HepG2 (cell line): ENCODE results near the gene HSP90AB1. TPM values are rescaled to one million over a fixed set of nuclear protein-coding genes. Genes with fewer than 3 reads are reported as not detected.

Source experiments
- ADNP ChIP-seq: sonication (generic); formaldehyde crosslinking; IDR thresholded peaks from 2 replicates; pipeline ENCODE4 v1.4.0; 2020; ENCODE audit warnings: missing genetic modification reagents
- KAT7 ChIP-seq: IDR thresholded peaks from 2 replicates; pipeline ENCODE4 v1.6.1; 2018; ENCODE audit warnings: borderline replicate concordance, missing compliant biosample characterization
- LCORL ChIP-seq, 2 experiments: fragments of 450-650 bp in 1 of 2; sonication (generic) in 1 of 2; formaldehyde crosslinking in 1 of 2; IDR thresholded peaks; 2 replicates each; pipeline versions ENCODE4 v1.5.0 to v1.6.1; 2017 to 2020; ENCODE audit warnings: antibody characterized with exemption in 1 of 2, missing genetic modification reagents in 1 of 2
- MXD4 ChIP-seq: IDR thresholded peaks from 2 replicates; pipeline ENCODE4 v1.6.1; 2016; ENCODE audit warnings: mild to moderate bottlenecking, missing biosample characterization, missing genetic modification reagents
- YEATS2 ChIP-seq: sonication (generic); formaldehyde crosslinking; IDR thresholded peaks from 2 replicates; pipeline ENCODE4 v1.4.0; 2020; ENCODE audit warnings: missing genetic modification reagents, borderline replicate concordance
- ZFP37 ChIP-seq: sonication (generic); formaldehyde crosslinking; IDR thresholded peaks from 2 replicates; pipeline ENCODE4 v1.4.0; 2020; ENCODE audit warnings: missing genetic modification reagents, borderline replicate concordance
- ZFYVE20 ChIP-seq: sonication (generic); formaldehyde crosslinking; IDR thresholded peaks from 2 replicates; pipeline ENCODE4 v1.8.0; 2023; ENCODE audit warnings: low read depth, mild to moderate bottlenecking, moderate library complexity, missing genetic modification reagents, borderline replicate concordance
- ZNF180 ChIP-seq: sonication (generic); formaldehyde crosslinking; IDR thresholded peaks from 2 replicates; pipeline ENCODE4 v1.4.0; 2020; ENCODE audit warnings: low read depth, missing genetic modification reagents, borderline replicate concordance
- ZNF3 ChIP-seq: IDR thresholded peaks from 2 replicates; pipeline ENCODE4 v1.7.0; 2017; ENCODE audit warnings: inconsistent platforms
- ZNF367 ChIP-seq: sonication (generic); formaldehyde crosslinking; IDR thresholded peaks from 2 replicates; pipeline ENCODE4 v1.4.0; 2020; ENCODE audit warnings: missing genetic modification reagents, borderline replicate concordance
- ZNF605 ChIP-seq: sonication (generic); formaldehyde crosslinking; IDR thresholded peaks from 2 replicates; pipeline ENCODE4 v1.8.0; 2022; ENCODE audit warnings: mild to moderate bottlenecking, missing genetic modification reagents
- ZNF773 ChIP-seq: sonication (generic); formaldehyde crosslinking; IDR thresholded peaks from 2 replicates; pipeline ENCODE4 v1.4.0; 2020; ENCODE audit warnings: missing genetic modification reagents, borderline replicate concordance
- ZNF777 ChIP-seq: sonication (generic); formaldehyde crosslinking; IDR thresholded peaks from 2 replicates; pipeline ENCODE4 v1.4.0; 2020; ENCODE audit warnings: missing genetic modification reagents
- polyA plus RNA-seq, 8 experiments: library from polyadenylated mRNA; depleted of rRNA in 3 of 8; stranded (reverse) in 7 of 8; unstranded in 1 of 8; fragments of >200 nt; fragmentation: Illumina TruSeq in 4 of 8; extraction: Trizol in 4 of 8; gene quantifications; 2 replicates each; pipeline versions ENCODE4 v1.2.1 to v1.2.3, GENCODE V29; 2011 to 2016; ENCODE audit warnings: low read depth in 4 of 8, missing spikeins in 1 of 8, mixed read lengths in 1 of 8; ENCODE audit not compliant: insufficient read depth in 1 of 8
- total RNA-seq, 5 experiments: library from RNA; depleted of rRNA; stranded (reverse); fragments of >200 nt; fragmentation: Illumina TruSeq; extraction: Trizol; gene quantifications; 2 replicates each; pipeline ENCODE4 v1.2.3, GENCODE V29; 2016; ENCODE audit warnings: low read depth in 1 of 5
- TF ChIP-seq, protein P1 (sequence below): sonication (generic); formaldehyde crosslinking; IDR thresholded peaks from 2 replicates; pipeline ENCODE4 v1.4.0; 2020; ENCODE audit warnings: mild to moderate bottlenecking, missing genetic modification reagents
- TF ChIP-seq, protein P2 (sequence below): sonication (generic); formaldehyde crosslinking; IDR thresholded peaks from 2 replicates; pipeline ENCODE4 v1.5.1; 2020; ENCODE audit warnings: mild to moderate bottlenecking, moderate library complexity, missing genetic modification reagents
- TF ChIP-seq, protein P3 (sequence below): sonication (generic); formaldehyde crosslinking; IDR thresholded peaks from 2 replicates; pipeline ENCODE4 v1.4.0; 2020; ENCODE audit warnings: mild to moderate bottlenecking, low read depth, missing genetic modification reagents
- TF ChIP-seq, protein P4 (sequence below), 2 experiments: sonication (generic) in 1 of 2; formaldehyde crosslinking in 1 of 2; IDR thresholded peaks; 2 replicates each; pipeline versions ENCODE4 v1.5.1 to v1.6.1; 2011 to 2020; ENCODE audit warnings: borderline replicate concordance in 1 of 2, low read depth in 1 of 2, low read length in 1 of 2, mild to moderate bottlenecking in 1 of 2, missing genetic modification reagents in 1 of 2, moderate library complexity in 1 of 2
- TF ChIP-seq, protein P5 (sequence below): sonication (generic); formaldehyde crosslinking; IDR thresholded peaks from 2 replicates; pipeline ENCODE4 v1.4.0; 2020; ENCODE audit warnings: missing genetic modification reagents

HSP90AB1 gene
- total and polyA plus RNA-seq, 2 of the 13 experiments (the other 11 are each of a cell fraction or from before 2014, with no cell fraction given) = 1,325 to 1,472 TPM

DNA sequence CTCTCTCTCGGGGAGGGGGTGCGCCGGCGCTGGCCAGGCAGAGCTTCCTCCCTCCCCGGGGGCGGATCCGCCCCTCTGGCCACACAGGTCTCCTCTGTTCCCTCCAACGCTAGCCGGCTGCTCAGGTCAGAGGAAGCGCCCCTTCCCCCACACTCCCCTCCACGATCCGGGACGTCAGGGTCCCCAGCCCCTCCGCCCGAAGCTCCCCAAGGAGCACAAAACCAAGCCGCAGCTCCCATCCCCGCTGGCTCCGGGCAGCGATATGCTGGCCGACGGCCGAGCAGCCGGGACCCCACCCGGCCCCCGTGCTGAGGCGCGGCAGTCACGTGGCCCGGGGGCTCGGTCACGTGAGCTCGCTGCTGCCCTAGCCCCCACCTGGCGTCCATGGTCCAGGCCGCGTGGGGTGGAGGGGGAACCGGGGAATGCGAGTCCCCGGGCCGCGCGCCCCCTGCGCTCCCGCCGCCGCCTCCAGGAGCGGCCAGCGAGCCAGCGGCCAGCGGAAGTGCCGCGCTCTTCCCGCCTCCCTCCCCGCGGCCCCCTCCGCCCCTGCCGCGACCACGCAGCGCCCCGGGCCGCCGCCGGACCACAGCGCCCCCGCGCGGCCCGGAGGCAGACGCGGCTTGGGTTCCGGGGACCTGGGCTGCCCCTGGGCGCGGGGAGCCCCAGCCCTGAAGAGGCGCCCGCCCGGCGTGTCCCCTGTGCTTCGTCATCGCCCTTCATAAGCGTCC lies 10.3 kb downstream of the HSP90AB1 start, which contains the start of gene SLC35B2 (continued):
- TF ChIP-seq, protein P1, sequence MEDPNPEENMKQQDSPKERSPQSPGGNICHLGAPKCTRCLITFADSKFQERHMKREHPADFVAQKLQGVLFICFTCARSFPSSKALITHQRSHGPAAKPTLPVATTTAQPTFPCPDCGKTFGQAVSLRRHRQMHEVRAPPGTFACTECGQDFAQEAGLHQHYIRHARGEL (CRISPR knock-in tag) = no peak
- TF ChIP-seq ZNF773 (CRISPR knock-in tag) = no peak
- TF ChIP-seq, protein P2, sequence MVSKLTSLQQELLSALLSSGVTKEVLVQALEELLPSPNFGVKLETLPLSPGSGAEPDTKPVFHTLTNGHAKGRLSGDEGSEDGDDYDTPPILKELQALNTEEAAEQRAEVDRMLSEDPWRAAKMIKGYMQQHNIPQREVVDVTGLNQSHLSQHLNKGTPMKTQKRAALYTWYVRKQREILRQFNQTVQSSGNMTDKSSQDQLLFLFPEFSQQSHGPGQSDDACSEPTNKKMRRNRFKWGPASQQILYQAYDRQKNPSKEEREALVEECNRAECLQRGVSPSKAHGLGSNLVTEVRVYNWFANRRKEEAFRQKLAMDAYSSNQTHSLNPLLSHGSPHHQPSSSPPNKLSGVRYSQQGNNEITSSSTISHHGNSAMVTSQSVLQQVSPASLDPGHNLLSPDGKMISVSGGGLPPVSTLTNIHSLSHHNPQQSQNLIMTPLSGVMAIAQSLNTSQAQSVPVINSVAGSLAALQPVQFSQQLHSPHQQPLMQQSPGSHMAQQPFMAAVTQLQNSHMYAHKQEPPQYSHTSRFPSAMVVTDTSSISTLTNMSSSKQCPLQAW = peak; percentile 88; the same call in 1 of the 2 replicates
- no peak for TF ChIP-seq ZFYVE20 (CRISPR knock-in tag)
- no peak; the same call in 1 of the 2 replicates for TF ChIP-seq ZNF367 (CRISPR knock-in tag)
- TF ChIP-seq ZNF3 (CRISPR knock-in tag) = peak; percentile 36; the same call in 1 of the 2 replicates
- peak; percentile 91; the same call in 1 of the 2 replicates for TF ChIP-seq MXD4 (CRISPR knock-in tag)
- TF ChIP-seq, protein P3, sequence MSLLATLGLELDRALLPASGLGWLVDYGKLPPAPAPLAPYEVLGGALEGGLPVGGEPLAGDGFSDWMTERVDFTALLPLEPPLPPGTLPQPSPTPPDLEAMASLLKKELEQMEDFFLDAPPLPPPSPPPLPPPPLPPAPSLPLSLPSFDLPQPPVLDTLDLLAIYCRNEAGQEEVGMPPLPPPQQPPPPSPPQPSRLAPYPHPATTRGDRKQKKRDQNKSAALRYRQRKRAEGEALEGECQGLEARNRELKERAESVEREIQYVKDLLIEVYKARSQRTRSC (CRISPR knock-in tag) = no peak
- peak; percentile 83; the same call in 1 of the 2 replicates for TF ChIP-seq YEATS2 (CRISPR knock-in tag)
- TF ChIP-seq KAT7 (CRISPR knock-in tag) = peak; percentile 24; the same call in 1 of the 2 replicates
- TF ChIP-seq, protein P4, sequence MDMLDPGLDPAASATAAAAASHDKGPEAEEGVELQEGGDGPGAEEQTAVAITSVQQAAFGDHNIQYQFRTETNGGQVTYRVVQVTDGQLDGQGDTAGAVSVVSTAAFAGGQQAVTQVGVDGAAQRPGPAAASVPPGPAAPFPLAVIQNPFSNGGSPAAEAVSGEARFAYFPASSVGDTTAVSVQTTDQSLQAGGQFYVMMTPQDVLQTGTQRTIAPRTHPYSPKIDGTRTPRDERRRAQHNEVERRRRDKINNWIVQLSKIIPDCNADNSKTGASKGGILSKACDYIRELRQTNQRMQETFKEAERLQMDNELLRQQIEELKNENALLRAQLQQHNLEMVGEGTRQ (IDR thresholded peaks at IDR 0.05; ENCODE audit: low read depth, low read length) = peak; percentile 98
- TF ChIP-seq, protein P4 (CRISPR knock-in tag; IDR thresholded peaks at IDR 0.05; ENCODE audit: borderline replicate concordance) = peak; percentile 94; the same call in 1 of the 2 replicates
- TF ChIP-seq, protein P5, sequence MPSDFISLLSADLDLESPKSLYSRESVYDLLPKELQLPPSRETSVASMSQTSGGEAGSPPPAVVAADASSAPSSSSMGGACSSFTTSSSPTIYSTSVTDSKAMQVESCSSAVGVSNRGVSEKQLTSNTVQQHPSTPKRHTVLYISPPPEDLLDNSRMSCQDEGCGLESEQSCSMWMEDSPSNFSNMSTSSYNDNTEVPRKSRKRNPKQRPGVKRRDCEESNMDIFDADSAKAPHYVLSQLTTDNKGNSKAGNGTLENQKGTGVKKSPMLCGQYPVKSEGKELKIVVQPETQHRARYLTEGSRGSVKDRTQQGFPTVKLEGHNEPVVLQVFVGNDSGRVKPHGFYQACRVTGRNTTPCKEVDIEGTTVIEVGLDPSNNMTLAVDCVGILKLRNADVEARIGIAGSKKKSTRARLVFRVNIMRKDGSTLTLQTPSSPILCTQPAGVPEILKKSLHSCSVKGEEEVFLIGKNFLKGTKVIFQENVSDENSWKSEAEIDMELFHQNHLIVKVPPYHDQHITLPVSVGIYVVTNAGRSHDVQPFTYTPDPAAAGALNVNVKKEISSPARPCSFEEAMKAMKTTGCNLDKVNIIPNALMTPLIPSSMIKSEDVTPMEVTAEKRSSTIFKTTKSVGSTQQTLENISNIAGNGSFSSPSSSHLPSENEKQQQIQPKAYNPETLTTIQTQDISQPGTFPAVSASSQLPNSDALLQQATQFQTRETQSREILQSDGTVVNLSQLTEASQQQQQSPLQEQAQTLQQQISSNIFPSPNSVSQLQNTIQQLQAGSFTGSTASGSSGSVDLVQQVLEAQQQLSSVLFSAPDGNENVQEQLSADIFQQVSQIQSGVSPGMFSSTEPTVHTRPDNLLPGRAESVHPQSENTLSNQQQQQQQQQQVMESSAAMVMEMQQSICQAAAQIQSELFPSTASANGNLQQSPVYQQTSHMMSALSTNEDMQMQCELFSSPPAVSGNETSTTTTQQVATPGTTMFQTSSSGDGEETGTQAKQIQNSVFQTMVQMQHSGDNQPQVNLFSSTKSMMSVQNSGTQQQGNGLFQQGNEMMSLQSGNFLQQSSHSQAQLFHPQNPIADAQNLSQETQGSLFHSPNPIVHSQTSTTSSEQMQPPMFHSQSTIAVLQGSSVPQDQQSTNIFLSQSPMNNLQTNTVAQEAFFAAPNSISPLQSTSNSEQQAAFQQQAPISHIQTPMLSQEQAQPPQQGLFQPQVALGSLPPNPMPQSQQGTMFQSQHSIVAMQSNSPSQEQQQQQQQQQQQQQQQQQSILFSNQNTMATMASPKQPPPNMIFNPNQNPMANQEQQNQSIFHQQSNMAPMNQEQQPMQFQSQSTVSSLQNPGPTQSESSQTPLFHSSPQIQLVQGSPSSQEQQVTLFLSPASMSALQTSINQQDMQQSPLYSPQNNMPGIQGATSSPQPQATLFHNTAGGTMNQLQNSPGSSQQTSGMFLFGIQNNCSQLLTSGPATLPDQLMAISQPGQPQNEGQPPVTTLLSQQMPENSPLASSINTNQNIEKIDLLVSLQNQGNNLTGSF (CRISPR knock-in tag) = 0 out of 2 replicates have a peak, but pooled peaks have one; percentile 67
- TF ChIP-seq LCORL (IDR thresholded peaks at IDR 0.05) = no peak
- peak; percentile 90 for TF ChIP-seq LCORL (CRISPR knock-in tag; IDR thresholded peaks at IDR 0.05)
- TF ChIP-seq ZNF180 = no peak
- TF ChIP-seq ZNF777 = no peak
- no peak for TF ChIP-seq ADNP
- TF ChIP-seq ZNF605 (CRISPR knock-in tag) = peak; percentile 96
- TF ChIP-seq ZFP37 (CRISPR knock-in tag) = no peak
